ENCODE results near the gene HERC4. TPM values are rescaled to one million over a fixed set of nuclear protein-coding genes. Genes with fewer than 3 reads are reported as not detected.
"Not testable (repeated sequence)": the region's sequence is repeated elsewhere in the genome, so short reads cannot be mapped to it uniquely, and the experiment has no call there.

The HERC4 gene
- polyA plus RNA-seq, 1 donor, result 31.9 TPM

DNA sequence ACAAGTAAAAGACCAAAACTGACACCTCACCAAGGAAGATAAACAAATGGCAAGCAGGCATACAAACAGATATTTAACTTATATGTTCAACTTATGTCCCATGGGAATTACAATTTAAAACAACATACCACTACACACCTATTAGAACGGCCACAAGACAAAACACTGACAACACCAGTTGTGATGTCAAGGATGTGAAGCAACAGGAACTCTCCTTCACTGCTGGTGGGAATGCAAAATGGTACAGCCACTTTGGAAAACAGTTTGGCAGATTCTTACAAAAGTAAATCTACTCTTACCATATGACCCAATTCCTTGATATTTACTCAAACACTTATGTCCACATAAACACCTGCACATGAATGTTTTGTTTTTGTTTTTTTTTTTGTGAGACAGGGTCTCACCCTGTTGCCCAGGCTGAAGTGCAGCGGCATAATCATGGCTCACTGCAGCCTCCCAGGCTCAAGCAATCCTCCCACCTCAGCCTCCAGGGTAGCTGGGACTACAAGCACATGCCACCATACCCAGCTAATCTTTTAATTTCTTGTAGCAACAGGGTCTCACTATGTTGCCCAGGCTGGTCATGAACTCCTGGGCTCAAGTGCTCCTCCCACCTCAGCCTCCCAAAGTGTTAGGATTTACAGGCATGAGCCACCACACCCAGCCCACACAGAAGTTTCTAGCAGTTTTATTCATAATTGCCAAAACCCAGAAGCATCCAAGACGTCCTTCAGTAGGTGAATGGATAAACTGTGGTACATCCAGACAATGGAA lies 27.3 kb downstream of the HERC4 start:
- no peak for DNase-seq

DNA sequence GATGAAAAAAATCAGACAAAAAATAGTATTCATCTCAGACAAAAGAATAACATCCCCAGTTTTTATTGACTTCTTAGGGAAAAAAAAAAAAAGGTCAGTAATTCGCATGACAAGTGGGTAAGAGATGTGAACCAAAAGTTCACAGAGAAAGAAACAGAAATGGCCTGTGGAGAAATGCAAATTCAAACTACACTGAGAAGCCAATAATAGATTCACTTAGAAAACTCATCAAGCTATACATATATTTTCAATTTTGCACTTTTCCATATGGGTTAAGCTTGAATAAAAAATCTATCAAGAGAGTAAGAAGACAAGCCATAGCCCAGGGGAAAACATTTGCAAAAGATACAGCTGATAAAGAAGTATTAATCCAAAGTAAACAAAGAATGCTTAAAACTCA lies 28.0 kb downstream of the HERC4 start:
- DNase-seq, result no peak

DNA sequence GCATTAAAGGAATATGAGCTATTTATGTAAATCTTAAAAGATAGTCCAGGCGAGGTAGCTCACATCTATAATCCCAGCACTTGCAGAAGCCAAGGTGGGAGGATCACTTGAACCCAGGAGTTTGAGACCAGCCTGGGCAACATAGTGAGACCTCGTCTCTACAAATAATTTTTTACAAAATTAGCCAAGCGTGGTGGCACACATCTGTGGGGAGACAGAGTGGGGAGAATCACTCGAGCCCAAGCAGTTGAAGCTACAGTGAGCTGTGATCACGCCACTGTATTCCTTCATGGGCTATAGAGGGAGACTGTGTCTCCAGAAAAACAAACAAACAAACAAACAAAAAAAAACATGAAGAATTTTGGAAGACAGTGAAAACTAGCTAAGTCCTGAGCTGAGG lies 28.4 kb downstream of the HERC4 start:
- no peak for DNase-seq

DNA sequence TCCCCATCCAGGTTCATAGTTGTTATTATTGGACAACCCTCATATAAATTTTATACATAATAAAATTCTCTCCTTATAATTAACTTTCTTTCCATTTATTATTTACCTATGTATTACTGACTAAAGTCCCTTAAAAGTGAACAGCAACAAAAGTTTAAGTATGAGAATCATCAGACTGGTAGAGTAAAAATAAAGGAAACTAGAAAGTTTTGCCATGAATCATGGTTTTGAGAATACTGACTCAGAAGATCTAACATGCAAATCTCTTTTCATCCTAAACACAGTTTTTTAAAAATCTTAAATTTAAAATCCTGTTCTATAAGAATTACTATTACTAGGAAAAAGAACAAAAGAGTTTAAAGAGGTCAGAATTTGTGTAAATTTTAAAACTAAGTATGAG lies 32.1 kb downstream of the HERC4 start:
- no peak for DNase-seq

DNA sequence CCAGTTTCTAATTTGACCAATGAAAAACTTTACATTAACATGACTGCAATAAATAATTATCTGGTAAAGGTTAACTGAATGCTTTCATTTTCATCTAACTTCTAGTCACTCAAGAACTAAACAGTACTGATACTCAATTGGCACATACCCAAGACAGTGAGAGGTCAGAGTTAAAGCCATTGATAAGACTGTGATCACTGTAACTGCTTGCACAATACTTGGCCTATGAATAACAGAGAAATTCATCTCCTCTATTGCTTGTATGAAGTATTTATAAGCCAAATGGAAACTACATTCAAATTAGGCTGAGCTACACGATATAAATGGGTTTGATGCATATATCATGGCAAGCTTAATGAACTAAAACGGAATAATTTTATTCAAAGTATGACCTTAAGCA lies 43.0 kb downstream of the HERC4 start:
- no peak for DNase-seq

DNA sequence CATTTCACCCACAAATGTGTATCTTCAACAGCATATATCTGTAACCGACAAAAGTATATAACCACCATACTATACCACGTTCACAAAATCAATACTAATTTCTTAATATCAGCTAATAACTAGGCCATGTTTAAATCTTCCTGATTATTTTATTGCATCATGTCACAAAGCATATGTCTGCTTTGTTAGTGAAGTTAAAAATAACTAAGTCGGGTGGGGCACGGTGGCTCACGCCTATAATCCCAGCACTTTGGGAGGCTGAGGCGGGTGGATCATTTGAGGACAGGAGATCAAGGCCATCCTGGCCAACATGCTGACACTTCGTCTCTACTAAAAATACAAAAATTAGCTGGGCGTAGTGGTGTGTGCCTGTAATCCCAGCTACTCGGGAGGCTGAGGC lies 47.7 kb downstream of the HERC4 start:
- no peak for DNase-seq

DNA sequence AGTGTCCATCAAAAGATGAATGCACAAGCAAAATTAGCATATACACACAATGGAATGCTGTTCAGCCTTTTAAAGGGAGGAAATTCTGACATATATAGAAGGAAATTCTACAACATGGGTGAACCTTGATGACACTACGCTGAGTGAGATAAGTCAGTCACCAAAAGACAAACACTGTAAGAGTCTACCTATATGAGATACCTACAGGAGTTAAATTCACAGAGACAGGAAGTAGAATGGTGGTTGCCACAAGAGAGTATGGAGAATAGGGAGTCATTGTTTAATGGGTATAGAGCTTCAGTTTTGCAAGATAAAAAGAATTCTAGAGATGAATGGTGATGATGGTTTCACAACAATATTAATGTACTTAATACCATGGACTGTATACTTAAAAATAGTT lies 51.8 kb downstream of the HERC4 start:
- no peak for DNase-seq

DNA sequence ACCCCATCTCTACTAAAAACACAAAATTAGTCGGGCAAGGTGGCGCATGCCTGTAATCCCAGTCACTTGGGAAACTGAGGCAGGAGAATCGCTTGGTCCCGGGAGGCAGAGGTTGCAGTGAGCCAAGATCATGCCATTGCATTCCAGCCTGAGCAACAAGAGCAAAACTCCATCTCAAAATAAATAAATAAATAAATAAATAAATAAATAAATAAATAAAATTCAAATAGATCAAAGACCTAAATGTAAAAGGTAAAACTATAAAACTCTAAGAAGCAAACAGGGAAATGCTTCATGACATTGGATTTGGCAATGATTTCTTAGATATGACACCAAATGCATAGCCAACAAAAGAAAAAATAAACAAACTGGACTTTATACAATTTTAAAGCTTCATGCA lies 52.8 kb downstream of the HERC4 start:
- not testable (repeated sequence) for DNase-seq

DNA sequence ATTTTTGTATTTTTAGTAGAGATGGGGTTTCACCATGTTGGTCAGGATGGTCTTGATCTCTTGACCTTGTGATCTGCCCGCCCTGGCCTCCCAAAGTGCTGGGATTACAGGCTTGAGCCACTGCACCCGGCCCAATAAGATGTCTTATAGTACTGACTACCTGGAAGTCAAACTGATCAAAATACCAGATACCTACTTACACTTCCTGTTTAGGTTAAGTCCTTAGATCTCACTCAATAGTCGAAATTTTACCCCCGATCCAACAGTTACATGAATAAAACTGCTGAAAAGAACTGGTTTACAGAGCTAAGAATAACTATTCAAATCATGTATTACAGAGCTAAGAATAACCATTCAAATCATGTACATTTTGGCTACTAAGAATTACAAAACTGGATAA lies 58.6 kb downstream of the HERC4 start:
- DNase-seq, result not testable (repeated sequence)

DNA sequence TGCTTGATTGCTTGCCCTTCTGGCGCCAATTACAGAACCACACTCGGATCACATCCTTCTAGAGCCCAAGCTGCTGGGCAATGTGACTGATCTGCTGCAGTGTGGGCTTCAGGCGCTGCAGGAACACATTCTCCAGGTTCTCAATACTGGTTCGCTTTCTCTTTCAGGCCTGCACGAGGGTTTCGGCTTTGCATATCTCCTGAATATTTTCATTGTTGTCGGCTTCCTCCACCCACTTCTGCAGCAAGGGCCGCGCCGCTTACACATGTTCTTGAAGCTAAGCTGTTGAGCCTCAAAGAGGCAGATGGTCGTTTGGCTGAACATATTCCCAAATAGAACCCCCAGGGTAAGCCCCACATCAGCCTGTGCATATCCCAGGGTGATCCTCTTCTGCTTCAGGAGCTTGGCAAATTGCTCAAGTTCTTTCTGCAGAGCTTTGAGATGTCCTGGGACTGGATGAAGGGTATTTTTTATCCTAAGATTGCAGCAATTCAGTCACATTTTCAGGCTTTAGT lies 64.6 kb downstream of the HERC4 start:
- DNase-seq, result no peak

DNA sequence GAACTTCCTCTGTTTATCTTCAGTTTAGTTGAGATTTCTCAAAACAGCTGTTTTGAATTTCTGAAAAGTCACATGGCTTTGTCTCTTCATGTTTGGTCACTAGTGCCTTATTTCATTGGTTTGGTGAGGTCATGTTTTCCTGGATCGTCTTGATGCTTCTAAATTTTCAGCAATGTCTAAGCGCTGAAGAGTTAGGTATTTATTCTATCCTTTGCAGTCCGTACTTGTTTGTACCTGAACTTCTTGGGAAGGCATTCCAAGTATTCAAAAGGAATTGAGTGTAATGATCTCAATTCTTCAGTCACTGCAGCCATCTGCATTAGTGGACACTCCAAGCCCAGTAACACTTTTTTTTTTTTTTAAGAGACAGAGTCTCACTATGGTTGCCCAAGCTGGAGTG lies 67.7 kb downstream of the HERC4 start:
- no peak for DNase-seq

DNA sequence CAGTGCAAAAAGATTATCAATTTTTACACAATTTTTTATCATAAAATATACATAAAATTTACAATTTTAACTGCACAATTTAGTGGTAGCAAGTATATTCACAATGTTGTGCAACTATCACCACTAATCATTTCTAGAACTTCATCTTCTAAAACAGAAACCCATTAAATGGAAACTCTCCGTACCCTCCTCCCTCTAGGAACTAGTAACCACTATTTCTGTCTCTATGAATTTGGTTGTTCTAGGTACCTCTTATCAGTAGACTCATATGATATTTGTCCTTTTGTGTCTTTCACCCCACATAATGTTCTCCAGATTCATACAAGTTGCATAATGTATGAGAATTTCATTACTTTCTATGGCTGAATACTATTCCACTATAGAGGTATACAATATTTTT lies 73.5 kb downstream of the HERC4 start:
- DNase-seq, result no peak

DNA sequence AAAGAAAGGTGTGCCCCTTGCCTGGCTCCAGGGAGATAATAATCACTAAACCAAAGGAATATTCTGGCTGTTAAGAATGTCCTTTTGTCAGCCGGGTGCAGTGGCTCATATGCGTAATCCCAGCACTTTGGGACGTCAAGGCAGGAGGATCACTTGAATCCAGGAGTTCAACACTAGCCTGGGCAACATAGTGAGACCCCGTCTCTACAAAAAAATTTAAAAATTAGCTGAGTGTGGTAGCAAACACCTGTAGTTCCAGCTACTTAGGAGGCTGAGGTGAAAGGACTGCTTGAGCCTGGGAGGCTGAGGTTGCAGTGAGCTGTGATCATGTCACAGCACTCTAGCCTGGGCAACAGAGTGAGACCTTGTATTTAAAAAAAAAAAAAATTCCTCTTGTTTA lies 74.1 kb downstream of the HERC4 start:
- no peak for DNase-seq

DNA sequence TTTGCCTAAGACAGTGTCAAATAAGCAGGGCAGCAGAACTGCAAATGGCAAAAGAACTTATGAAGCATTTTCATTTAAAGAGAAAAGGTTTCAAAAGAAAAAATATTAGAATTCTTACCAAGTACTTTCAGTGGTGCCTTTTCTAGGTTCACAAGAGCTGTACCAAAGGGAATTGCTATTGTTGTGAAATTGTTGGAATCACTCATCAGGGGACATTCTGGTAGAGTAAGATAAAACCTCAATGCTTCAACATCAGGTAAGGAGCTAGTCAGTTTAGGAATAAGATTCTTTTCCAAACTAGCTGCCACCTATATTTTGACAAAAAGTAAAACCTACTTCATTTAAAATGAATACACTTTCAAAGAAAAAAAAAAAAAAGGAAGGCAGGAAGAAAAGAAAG lies 85.0 kb downstream of the HERC4 start:
- DNase-seq, result no peak

DNA sequence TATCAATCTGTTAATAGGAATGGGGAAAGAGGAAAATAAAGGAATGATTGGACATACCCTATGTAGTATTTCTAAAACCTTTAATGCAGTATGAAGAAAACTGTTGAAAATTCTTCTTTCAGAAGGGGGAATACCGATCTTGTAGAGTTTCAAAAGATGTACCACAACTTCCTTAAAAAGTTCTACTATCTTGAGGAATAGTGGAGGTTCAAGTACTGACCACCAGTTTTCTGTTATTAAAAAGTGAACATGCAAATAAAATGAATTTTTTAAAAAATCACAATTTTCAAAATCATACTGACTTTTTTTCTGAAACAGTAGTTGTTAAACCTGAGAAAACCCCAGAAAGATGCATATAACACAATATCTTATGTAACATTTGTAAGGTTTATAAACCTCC lies 86.5 kb downstream of the HERC4 start:
- DNase-seq, result no peak

DNA sequence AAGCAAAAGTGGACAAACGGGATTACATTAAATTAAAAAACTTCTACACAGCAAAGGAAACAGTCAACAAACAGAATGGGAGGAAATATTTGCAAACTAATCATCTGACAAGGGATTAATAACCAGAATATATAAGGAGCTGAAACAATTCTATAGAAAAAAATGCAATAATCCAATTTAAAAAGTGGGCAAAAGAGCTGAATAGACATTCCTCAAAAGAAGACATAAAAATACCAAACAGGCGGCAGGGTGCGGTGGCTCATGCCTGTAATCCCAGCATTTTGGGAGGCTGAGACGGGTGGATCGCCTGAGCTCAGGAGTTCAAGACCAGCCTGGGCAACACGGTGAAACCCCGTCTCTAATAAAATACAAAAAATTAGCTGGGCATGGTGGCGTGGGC lies 92.5 kb downstream of the HERC4 start:
- DNase-seq, result not testable (repeated sequence)

DNA sequence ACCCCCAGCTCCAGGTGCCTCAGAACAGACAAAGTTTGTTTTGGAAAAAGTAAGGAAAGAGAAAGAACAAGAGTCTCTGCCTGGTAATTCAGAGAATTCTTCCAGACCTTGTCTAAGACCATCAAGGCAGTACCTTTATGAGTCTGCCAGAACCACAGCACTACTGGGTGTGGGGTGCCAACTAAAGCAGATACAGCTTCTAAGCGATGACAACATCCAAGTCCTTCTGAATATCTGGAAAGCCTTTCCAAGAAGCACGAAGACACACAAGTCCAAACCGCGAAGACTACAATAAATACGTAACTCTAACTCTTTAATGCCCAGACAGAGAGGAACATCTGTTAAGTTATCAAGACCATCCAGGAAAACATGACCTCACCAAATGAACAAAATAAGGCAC lies 96.3 kb downstream of the HERC4 start:
- no peak for DNase-seq

DNA sequence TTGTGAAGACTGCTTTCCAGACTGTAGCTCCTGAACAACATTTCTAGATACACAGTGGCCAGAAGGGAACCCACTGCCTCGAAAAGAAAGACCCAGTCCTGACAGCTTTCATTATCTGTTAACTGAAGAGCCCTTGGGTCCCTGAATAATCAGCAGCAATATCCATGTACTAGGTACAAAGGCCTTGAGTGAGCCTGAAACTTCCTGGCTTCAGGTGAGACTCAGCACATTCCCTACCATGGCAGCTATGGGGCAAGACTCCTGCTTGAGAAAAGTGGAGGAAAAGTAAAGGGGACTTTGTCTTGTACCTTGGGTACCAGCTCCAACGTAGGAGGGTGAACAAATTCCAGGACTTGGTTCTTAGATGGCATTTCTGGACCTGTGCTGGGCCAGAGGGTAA lies 97.8 kb downstream of the HERC4 start:
- DNase-seq, result no peak

DNA sequence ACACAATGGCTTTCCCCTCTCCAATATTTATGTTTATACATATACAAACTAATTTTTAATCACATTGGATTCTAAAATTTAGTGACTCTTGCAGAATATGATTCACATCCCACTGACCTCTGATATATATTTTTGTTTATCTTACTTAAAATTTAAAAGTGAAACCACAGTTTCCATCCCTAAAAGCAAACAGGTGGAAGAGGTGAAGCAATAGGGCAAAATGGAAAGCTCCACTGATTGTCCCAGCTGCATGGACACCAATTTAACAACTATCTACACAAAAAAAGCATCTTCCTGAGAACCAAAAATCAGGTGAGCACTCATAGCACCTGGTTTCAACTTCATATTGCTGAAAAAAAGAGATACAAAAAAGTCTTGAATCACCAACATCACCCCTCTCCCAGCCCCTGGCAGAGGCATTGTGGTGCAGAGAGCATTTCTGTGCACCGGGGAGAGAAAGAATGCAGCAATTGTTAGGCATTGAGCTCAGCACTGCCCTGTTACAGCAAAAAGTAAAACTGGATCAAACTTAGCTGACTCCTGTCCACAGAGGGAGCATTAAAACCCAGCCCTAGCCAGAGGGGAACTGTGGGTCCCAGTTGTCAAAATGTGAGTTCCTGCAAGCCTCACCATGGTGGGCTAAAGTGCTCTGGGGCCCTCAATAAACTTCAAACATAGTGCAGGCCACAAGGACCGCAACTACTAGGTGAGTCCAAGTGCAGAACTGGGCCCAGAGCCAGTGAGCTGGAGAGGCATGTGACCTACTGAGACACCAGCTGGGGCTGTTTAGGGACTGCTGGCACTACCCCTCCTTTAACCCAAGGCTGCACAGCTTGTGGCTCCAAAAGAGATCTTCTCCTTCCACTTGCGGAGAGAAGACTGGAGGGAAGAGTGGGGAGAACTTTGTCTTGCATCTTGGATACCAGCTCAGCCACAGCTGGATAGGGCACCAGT lies 98.5 kb downstream of the HERC4 start:
- DNase-seq, result no peak

DNA sequence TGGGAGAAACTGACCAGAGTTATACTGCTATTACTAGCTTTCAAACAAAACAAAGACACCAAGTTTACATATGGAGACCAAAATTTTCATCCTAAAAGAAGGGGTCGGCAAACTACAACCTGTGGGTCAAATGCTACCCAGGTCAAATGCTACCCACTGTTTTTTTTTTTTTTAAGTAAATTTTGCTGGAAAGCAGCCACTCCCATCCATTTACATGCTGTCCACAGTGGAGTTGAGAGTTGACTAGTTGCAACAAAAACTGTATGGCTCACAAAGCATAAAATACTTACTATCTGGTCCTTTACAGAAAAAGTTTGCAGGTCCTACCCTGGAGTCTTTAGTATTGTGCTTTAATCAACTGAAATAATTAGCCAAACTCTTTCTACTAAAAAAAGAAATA lies 99.2 kb downstream of the HERC4 start:
- DNase-seq, result no peak

DNA sequence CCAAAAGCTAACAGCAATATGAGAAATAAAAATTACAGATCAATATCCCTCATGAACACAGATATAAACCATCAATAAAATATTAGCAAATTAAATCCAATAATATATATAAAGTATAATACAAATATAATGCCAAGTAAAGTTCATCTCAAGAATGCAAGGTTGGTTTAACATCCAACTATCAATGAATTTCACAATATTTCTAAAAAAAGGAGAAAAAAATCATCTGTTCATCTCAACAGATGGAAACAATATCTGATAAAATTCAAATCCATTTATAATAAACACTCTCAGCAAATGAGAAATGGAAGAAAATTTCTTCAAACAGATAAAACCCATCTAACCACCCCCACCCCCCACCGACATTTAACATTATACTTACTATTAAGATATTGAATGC lies 103.8 kb downstream of the HERC4 start:
- no peak for DNase-seq

DNA sequence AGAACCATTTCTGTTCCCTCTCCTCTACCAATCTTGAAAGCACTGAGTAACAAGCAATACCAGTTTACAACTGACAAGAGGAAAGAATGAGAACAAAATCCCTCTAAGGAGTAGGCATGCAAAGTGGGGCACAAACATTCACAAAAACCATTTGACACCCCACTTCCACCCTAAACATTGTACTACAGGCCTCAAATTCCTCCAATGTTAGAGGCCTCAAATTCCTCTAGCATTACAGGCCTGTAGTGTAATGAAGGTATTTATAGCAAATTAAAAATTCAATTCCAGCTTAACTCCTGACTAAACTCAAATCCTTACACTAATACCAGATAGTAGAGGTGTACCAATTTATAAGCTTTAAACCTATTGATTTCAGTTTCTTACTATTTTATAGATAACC lies 105.2 kb downstream of the HERC4 start:
- DNase-seq, result no peak

DNA sequence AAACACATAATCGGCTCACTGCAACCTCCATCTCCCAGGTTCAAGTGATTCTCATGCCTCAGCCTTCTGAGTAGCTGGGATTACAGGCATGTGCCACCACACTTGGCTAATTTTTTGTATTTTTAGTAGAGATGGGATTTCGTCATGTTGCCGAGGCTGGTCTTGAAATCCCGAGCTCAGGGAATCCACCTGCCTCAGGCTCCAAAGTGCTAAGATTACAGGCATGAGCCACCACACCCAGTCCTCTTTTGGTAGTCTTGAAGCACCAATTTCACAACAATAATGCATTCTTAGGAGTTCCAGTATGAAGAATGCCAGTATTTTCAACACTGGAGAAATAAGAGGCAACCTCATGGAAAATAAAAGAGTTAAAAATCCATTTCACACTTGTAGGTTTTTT lies 109.0 kb downstream of the HERC4 start:
- DNase-seq, result not testable (repeated sequence)

DNA sequence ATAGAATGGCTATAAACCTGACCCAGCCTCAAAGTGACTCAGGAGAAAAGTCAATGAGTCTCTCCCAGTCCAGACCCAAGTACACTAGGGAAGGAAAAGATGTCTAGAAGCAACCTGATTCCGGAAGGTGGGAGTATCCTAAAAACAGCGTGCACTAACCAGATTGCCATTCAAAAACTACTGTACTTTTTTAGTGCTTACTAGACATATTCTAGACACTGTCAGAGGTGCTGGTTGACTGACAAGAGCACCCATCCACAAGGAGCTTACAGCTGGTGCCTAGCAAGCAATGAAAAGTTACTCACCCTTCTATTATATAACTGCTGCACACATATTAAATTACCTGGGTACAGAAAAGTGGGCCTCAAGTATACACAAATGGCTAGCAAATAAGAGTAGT lies 109.6 kb downstream of the HERC4 start:
- no peak for DNase-seq

All from hindlimb muscle (tissue), 1 donor.